22Rv1 (cell line): Measurements from ENCODE around the gene LRRC7.
"Not testable (repeated sequence)": the region's sequence is repeated elsewhere in the genome, so short reads cannot be mapped to it uniquely, and the experiment has no call there.

Source experiments
- H3K27ac ChIP-seq: fragments of 450-650 bp; 2 replicates; pipeline ENCODE4 v1.5.1; 2017
- ZFX ChIP-seq: fragments of 450-650 bp; IDR thresholded peaks from 2 replicates; pipeline ENCODE4 v1.6.1; 2017; ENCODE audit warnings: antibody characterized with exemption, borderline replicate concordance
- TF ChIP-seq, protein P1 (sequence below): fragments of 450-650 bp; IDR thresholded peaks from 2 replicates; pipeline ENCODE4 v1.5.1; 2017; ENCODE audit warnings: mild to moderate bottlenecking

Gene LRRC7

DNA sequence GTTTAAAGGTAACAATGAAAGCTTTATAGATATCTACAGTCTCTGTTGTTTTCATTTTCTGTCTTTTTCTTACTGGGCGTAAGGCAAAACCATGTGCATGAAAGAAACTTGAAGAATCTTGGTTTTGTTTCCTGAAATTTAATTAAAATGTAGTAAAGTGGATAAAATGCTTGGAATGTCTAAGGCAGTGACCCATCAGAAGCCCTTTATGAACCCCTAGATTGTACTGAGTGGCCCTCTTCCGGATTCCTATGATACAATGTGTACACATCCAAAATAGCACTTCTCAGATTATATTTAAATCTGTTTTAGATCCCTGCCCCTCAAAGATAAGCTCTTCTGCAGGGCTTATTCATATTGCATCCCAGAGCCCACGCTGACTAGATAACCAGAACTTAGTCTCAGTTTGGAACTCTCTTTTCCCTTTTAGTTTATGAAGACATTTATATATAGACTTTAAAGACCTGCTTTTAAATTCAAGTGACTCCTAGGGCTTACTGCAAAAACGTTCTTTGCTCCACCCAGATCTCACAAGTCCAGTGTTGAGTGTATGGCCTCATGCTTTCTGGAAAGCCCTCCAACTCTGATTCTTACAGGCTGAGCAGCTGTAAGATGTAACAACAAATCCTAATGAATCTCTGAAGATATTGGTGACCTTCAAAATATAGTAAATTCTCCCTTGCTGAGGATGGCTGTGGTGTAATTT is 142.9 kb downstream of the LRRC7 start:
- H3K27ac ChIP-seq: no peak overlapping the region
- TF ChIP-seq, protein P1, sequence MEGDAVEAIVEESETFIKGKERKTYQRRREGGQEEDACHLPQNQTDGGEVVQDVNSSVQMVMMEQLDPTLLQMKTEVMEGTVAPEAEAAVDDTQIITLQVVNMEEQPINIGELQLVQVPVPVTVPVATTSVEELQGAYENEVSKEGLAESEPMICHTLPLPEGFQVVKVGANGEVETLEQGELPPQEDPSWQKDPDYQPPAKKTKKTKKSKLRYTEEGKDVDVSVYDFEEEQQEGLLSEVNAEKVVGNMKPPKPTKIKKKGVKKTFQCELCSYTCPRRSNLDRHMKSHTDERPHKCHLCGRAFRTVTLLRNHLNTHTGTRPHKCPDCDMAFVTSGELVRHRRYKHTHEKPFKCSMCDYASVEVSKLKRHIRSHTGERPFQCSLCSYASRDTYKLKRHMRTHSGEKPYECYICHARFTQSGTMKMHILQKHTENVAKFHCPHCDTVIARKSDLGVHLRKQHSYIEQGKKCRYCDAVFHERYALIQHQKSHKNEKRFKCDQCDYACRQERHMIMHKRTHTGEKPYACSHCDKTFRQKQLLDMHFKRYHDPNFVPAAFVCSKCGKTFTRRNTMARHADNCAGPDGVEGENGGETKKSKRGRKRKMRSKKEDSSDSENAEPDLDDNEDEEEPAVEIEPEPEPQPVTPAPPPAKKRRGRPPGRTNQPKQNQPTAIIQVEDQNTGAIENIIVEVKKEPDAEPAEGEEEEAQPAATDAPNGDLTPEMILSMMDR: no peak
- no peak for TF ChIP-seq ZFX

DNA sequence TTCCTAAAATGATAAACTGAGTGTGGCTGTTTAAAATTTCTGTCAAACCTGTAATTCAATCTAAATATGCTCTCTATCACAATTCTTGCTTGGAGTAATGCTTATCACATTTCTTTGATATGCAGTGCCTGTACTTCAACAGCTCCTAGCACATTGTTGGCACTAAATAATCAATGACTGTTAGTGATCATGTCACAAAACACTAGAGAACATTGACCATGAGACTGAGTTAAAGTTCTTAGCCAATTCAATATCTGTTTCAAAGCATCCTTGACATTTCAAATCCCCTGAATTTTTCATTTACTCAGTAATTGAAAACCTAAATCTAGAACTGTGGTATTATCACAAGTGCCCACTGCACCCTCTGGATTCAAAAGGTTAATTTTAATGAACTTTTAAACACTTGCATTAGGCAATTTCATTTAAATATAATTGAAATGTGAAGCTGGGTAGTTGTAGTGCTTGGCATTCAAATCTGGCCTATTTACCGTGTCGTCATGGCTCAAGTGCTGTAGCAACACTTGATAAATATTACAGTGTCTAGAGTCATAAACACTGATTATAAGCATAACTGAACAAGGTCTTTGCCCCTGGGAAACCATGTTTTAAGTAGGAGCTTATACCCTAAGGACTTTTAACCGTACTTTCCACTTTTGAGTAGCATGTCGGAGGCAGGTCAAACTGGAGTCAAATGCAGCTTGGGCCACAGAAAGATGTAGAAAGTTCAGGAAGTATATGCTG is 143.6 kb downstream of the LRRC7 start:
- H3K27ac ChIP-seq: no peak overlapping the region
- TF ChIP-seq, protein P1: no peak
- TF ChIP-seq ZFX: no peak

DNA sequence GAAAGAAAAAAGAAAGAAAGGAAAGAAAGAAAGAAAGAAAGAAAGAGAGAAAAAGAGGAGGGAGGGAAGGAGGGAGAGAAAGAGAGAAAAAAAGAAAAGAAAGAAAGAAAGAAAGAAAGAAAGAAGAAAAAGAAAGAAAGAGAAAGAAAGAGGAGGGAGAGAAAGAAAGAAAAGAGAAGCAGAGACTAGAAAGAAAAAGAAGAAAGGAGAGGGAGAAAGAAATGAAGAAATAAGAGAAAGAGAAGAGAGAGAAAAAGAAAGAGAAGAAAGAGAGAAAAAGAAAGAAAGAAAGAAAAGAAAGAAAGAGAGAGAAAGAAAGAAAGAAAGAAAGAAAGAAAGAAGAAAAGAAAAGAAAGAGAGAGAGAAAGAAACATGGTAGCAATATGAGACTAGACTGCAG is 150.1 kb downstream of the LRRC7 start:
- not testable (repeated sequence) for H3K27ac ChIP-seq

DNA sequence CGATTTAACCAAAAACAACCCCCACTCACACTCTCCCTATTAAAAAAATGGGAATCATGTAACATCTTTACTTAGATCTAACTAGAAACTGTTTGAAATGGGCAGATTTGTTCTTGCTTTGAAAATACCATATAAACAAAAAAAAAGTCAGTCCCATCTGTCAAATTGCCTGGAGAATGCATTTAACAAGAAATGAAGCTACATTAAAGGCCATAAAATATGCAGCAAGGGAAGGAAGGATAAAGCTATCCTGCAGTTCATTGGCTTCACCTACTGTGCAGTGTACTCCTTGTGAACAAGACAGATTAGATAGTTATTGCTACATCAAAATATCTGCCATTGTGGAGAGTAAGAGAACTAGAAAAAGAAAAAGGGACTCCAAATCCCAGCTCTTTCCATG is 160.5 kb downstream of the LRRC7 start:
- TF ChIP-seq, protein P1: no peak
- TF ChIP-seq ZFX: no peak
- H3K27ac ChIP-seq: no peak overlapping the region

DNA sequence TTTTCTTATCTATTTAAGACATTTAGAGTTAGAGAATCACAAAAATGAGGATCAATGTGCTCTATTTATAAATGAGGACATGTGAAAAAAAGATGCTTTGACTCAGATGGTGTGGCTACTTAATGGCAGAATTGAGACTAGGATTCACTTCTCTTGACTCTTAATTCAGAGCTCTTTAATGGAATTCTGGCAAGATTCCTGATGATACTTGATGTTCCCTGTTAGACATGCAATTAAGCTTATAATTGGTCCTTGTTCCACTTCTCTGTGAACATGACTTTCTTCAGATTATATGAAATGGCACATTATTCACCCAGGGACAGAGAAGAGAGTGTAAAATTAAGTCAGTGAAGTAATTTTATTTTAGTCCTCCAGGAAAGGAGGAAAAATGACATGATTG is 165.3 kb downstream of the LRRC7 start:
- no peak overlapping the region for H3K27ac ChIP-seq
- TF ChIP-seq, protein P1: no peak
- TF ChIP-seq ZFX: no peak

DNA sequence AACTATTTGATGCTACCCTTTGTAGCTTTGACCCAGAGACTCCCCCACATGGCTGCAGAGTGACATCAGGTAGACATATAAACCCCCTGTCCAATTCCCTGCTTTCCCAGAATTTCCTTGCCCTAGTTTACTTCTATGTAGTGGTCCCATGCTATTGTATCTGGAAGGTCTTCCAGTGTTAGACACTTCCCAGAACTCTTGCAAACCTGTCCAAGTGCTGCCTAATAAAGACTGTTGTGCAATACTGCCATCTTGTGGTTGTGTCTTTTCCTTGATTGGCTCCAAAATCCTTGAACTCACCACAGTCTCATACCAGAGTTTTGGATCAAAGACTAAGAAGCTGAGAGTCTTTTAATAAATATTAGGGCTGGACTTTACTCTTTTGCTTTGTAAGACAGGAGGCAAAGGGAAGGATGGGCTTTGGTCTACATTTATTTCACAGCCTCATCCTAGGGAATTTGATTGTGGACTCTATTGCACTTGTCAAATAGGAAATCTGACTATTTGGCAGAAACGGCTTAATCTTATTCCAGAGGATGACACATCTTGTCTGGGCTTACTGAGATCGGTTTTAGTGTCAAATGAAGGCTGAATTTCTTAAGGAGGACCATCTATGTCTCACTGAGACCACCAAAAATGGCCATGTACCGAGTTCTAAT is 169.9 kb downstream of the LRRC7 start:
- TF ChIP-seq, protein P1: peak; percentile 85
- TF ChIP-seq ZFX: no peak
- no peak overlapping the region for H3K27ac ChIP-seq

DNA sequence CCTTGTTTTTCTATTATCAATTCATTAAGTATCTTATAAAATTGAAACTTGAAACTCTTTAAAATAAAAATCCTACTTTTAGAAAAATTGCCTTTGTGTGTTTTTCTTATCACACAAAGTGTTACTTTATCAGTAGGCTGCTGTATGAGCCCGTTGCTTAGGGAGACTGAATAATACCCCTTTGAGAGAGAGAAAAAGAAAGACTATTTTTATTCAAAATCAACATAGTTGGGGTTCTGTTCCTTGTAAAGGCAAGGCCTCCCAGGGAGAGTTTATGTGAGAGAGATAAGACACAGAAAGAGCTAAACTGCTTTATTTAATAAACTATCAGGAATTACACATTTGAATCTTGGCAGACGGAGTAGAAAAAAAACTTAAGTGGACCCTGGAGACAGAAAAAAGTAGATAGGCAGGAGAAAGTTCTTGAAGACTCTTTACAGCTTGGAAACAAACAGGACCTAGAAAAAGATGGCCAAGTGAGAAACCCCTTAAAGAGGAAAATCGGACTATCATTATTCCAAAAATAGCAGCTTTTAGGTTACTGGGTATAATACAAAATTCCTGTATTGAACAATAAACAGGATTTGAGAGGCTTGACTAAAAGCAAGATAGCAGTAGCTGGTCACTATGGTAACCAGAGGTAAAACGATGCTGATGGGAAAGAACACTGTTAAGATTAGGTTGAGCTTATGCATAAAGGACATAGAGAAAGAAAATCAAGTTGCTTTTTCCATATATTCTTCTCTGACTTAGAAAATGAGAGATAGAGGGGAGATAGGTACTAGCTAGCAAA is 170.9 kb downstream of the LRRC7 start:
- no peak overlapping the region for H3K27ac ChIP-seq
- TF ChIP-seq, protein P1: no peak
- no peak for TF ChIP-seq ZFX
